CD4-positive, alpha-beta T cell (primary cell): ENCODE measurements around the gene FNDC7. TPM values are rescaled to one million over a fixed set of nuclear protein-coding genes. Genes with fewer than 3 reads are reported as not detected.
"Not testable (repeated sequence)": the region's sequence is repeated elsewhere in the genome, so short reads cannot be mapped to it uniquely, and the experiment has no call there.

ENCODE experiments used
- ATAC-seq: fragments of 200-7000 bp; cut with Tn5 transposase; one replicate; pipeline ENCODE4 v1.10.0; 2022; ENCODE audit warnings: mild to moderate bottlenecking; ENCODE audit not compliant: poor library complexity
- CTCF ChIA-PET: fragments of 350-600 bp; sonication (Branson Sonifier 250); formaldehyde crosslinking; loops from one replicate; lab custom pipeline; 2021; ENCODE audit warnings: antibody characterized with exemption, inconsistent platforms; lab: Charles Lee
- POLR2A ChIA-PET: fragments of 350-600 bp; sonication (Branson Sonifier 250); formaldehyde crosslinking; loops from one replicate; lab custom pipeline; 2021; ENCODE audit warnings: antibody characterized with exemption, inconsistent platforms; lab: Charles Lee
- DNase-seq, 14 experiments: peaks; one replicate each; pipeline ENCODE4 v3.0.0-alpha.2; 2013 to 2020; ENCODE audit warnings: mixed read lengths in 2 of 14
- H3K27ac ChIP-seq, 2 donors: one replicate each; pipeline versions ENCODE4 v1.5.1 to v1.7.0; 2013; ENCODE audit warnings: low read length in 2 of 2, low read depth in 1 of 2, mild to moderate bottlenecking in 1 of 2
- H3K27me3 ChIP-seq, 2 experiments: 1 replicate in 1 of 2; 2 replicates in 1 of 2; pipeline versions ENCODE4 v1.6.1 to v1.7.0; 2013; ENCODE audit warnings: low read length in 2 of 2, control low read depth in 1 of 2, mild to moderate bottlenecking in 1 of 2, moderate library complexity in 1 of 2; ENCODE audit not compliant: insufficient read depth in 2 of 2, control insufficient read depth in 1 of 2
- H3K36me3 ChIP-seq: one replicate; pipeline ENCODE4 v1.6.1; 2013; ENCODE audit warnings: low read length, control low read depth; ENCODE audit not compliant: insufficient read depth
- H3K4me1 ChIP-seq: one replicate; pipeline ENCODE4 v1.6.1; 2013; ENCODE audit warnings: low read length, control low read depth; ENCODE audit not compliant: insufficient read depth
- H3K4me3 ChIP-seq: one replicate; pipeline ENCODE4 v1.5.1; 2013; ENCODE audit warnings: mild to moderate bottlenecking, low read length, moderate library complexity
- H3K9me3 ChIP-seq, 2 experiments: 1 replicate in 1 of 2; 2 replicates in 1 of 2; pipeline versions ENCODE4 v1.6.1 to v1.7.0; 2013; ENCODE audit warnings: low read length in 2 of 2, mild to moderate bottlenecking in 2 of 2, control low read depth in 1 of 2, moderate library complexity in 1 of 2; ENCODE audit not compliant: control insufficient read depth in 1 of 2, insufficient read depth in 1 of 2
- H3K27ac Mint-ChIP-seq: one replicate; pipeline ENCODE4 v1.8.0; 2020; ENCODE audit warnings: mixed read lengths
- H3K27me3 Mint-ChIP-seq: one replicate; pipeline ENCODE4 v1.8.0; 2021; ENCODE audit warnings: mixed read lengths
- H3K36me3 Mint-ChIP-seq: one replicate; pipeline ENCODE4 v1.8.0; 2021; ENCODE audit warnings: low read depth, mixed read lengths
- H3K4me1 Mint-ChIP-seq: one replicate; pipeline ENCODE4 v1.8.0; 2021; ENCODE audit warnings: low read depth, mixed read lengths
- H3K4me3 Mint-ChIP-seq: one replicate; pipeline ENCODE4 v1.8.0; 2020; ENCODE audit warnings: mild to moderate bottlenecking, mixed read lengths
- H3K9me3 Mint-ChIP-seq: one replicate; pipeline ENCODE4 v1.8.0; 2020; ENCODE audit warnings: mixed read lengths
- CTCF ChIP-seq: fragments of 200-600 bp; IDR thresholded peaks from one replicate; pipeline ENCODE4 v1.8.0; 2022; ENCODE audit warnings: antibody characterized with exemption, mild to moderate bottlenecking
- intact Hi-C, 2 experiments: fragments of 100-400 bp; cut with DNase I in 1 of 2; cut with micrococcal nuclease in 1 of 2; formaldehyde crosslinking; loops; one replicate each; pipeline versions ENCODE4 v1.15.1 to v1.9.0; 2023 to 2025; cut with DNase I, micrococcal nuclease
- total RNA-seq, 174 experiments: library from RNA in 2 of 174; stranded (reverse) in 2 of 174; gene quantifications; one replicate each; pipeline ENCODE4 v1.2.3 and lab custom pipeline; 2021 to 2026

Gene FNDC7
- total RNA-seq, 2 experiments from 2014 or later = 0.19 to 0.42 TPM

- Histone ChIP-seq H3K27ac (no peak overlapping the region), H3K4me3 (no peak overlapping the region), H3K27me3 (no peaks in the 10 kb centered on the region), H3K36me3 (no peaks in the 10 kb centered on the region), H3K4me1 (peaks cover 13% of the 10 kb centered on the region), H3K9me3 (no peaks in the 10 kb centered on the region)
- Mint-ChIP-seq H3K9me3 (no peaks in the 10 kb centered on the region), H3K4me3 (no peak overlapping the region), H3K27me3 (no peaks in the 10 kb centered on the region), H3K27ac (no peak overlapping the region), H3K36me3 (no peaks in the 10 kb centered on the region), H3K4me1 (peaks cover 31% of the 10 kb centered on the region)
- ATAC-seq (no peak), DNase-seq (no peak)
- no peak for TF ChIP-seq CTCF
- intact Hi-C loops = no loop called here
- CTCF ChIA-PET = no interaction called here
- POLR2A ChIA-PET = interaction anchor here (2.2 to 7.5 kb wide), 2 partner anchors 17 to 27 kb away, joined by 12 to 484 read pairs; partner anchors contain the start of gene PRPF38B
Measured at GRCh38 chr1:108665067-108665466, 47.6 kb upstream of the FNDC7 start.

GRCh38 chr1:108665771-108666170 is 46.9 kb upstream of the FNDC7 start:
- ATAC-seq (no peak), DNase-seq (no peak)
- Mint-ChIP-seq H3K27ac (no peak overlapping the region), H3K4me3 (no peak overlapping the region), H3K4me1 (peaks cover 26% of the 10 kb centered on the region), H3K36me3 (no peaks in the 10 kb centered on the region), H3K27me3 (no peaks in the 10 kb centered on the region), H3K9me3 (no peaks in the 10 kb centered on the region)
- H3K4me3 ChIP-seq = no peak overlapping the region
- no peak overlapping the region for H3K27ac ChIP-seq
- peaks cover 15% of the 10 kb centered on the region for H3K4me1 ChIP-seq
- H3K9me3 ChIP-seq = no peaks in the 10 kb centered on the region
- no peaks in the 10 kb centered on the region for H3K27me3 ChIP-seq
- TF ChIP-seq CTCF = no peak
- CTCF ChIA-PET = no interaction called here
- no peaks in the 10 kb centered on the region for H3K36me3 ChIP-seq
- intact Hi-C loops = no loop called here
- POLR2A ChIA-PET = interaction anchor here (2.2 to 7.5 kb wide), 2 partner anchors 18 to 27 kb away, joined by 12 to 484 read pairs; partner anchors contain the start of gene PRPF38B

DNA sequence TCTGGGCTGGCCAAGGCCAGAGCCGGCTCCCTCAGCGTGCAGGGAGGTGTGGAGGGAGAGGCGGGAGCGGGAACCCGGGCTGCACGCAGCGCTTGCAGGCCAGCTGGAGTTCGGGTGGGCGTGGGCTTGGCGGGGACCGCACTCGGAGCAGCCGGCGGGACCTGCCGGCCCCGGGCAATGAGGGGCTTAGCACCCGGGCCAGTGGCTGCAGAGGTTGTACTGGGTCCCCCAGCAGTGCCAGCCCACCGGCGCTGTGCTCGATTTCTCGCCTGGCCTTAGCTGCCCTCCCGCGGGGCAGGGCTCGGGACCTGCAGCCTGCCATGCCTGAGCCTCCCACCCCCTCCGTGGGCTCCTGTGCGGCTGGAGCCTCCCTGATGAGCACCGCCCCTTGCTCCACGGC is 45.3 kb upstream of the FNDC7 start:
- H3K27ac ChIP-seq, H3K27me3 Mint-ChIP-seq, ATAC-seq, H3K36me3 ChIP-seq, H3K36me3 Mint-ChIP-seq, H3K27ac Mint-ChIP-seq, intact Hi-C loops, H3K27me3 ChIP-seq, H3K9me3 Mint-ChIP-seq, H3K4me3 Mint-ChIP-seq, H3K9me3 ChIP-seq, DNase-seq, H3K4me3 ChIP-seq: not testable (repeated sequence)
- peaks cover 10% of the 10 kb centered on the region for H3K4me1 Mint-ChIP-seq
- ChIA-PET CTCF (interaction anchor here (1.7 kb wide), 1 partner anchor 108 kb away, joined by 4 read pairs; the partner anchor contains the start of gene EEIG2), POLR2A (interaction anchor here (1.2 kb wide), 1 partner anchor 24 kb away, joined by 3 read pairs; the partner anchor contains the start of gene PRPF38B)
- H3K4me1 ChIP-seq = peaks cover 10% of the 10 kb centered on the region

- no peak overlapping the region for H3K4me3 ChIP-seq
- Mint-ChIP-seq H3K27ac (no peak overlapping the region), H3K9me3 (no peaks in the 10 kb centered on the region), H3K27me3 (no peaks in the 10 kb centered on the region), H3K4me3 (no peak overlapping the region), H3K4me1 (no peaks in the 10 kb centered on the region), H3K36me3 (no peaks in the 10 kb centered on the region)
- ChIA-PET POLR2A (interaction anchor here (1.2 to 1.5 kb wide), 2 partner anchors 22 to 24 kb away, joined by 4 to 5 read pairs; partner anchors contain the start of gene PRPF38B), CTCF (interaction anchor here (0.7 kb wide), 1 partner anchor 22 kb away, joined by 4 read pairs; no protein-coding TSS in a partner anchor)
- DNase-seq (no peak), ATAC-seq (no peak)
- no peaks in the 10 kb centered on the region for H3K27me3 ChIP-seq
- TF ChIP-seq CTCF = no peak
- intact Hi-C loops = no loop called here
- no peaks in the 10 kb centered on the region for H3K9me3 ChIP-seq
- peaks cover 10% of the 10 kb centered on the region for H3K4me1 ChIP-seq
- no peak overlapping the region for H3K27ac ChIP-seq
- no peaks in the 10 kb centered on the region for H3K36me3 ChIP-seq
Measured at GRCh38 chr1:108668777-108669176, 43.9 kb upstream of the FNDC7 start.
